ENCODE measurements around the gene FMOD.

GRCh38 chr1:203361945-203362719 lies 11.2 kb upstream of the FMOD start:
- TF ChIP-seq CTCF (conservative IDR thresholded peaks at IDR 0.05) (no peak), ZFX (IDR thresholded peaks at IDR 0.05) (no peak)
